HG03175 (cell line): ENCODE results near the gene CMIP.
"Not testable (repeated sequence)": the region's sequence is repeated elsewhere in the genome, so short reads cannot be mapped to it uniquely, and the experiment has no call there.

Experiments used
- ATAC-seq: cut with Tn5 transposase; IDR thresholded peaks from one replicate; pipeline ENCODE4 v1.9.1; 2021; ENCODE audit warnings: mild to moderate bottlenecking, moderate library complexity; ENCODE audit not compliant: unreplicated experiment

Gene CMIP

GRCh38 chr16:81577272-81577671, 132.7 kb downstream of the CMIP start:
- ATAC-seq: not testable (repeated sequence)

DNA sequence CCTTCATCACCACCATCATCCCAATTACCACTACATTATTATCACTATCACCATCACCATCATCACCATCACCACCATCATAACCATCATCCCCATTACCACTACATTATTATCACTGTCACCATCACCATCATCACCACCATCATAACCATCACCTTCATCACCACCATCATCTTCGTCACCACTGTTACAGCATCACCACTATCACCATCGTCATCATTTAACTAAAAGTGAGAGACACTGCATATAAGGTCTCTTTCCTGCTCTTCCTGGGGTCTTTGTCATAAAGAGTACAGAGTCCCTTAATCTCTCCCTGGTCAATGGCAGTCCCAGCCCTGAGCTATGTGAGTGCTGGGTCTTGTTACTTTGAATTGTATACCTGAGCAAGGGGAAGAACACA, 133.5 kb downstream of the CMIP start:
- no peak for ATAC-seq

- no peak for ATAC-seq
Measured at GRCh38 chr16:81578636-81579413, 134.2 kb downstream of the CMIP start.

DNA sequence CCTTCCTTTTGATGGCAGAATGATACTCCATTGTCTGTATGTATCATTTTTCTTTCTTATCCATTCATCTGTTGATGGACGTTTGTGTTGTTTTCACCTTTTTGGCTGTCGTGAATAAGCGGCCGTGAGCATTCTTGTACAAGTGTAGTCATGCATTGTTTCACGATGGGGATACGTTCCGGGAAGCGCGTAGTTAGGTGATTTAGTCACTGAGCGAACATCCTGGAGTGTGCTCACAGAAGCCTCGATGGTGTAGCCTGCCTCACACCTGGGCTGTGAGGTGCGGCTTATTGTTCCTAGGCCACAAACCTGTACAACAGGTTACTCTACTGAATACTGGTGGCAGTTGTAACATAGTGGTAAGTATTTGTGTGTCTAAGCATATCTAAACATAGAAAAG, 136.5 kb downstream of the CMIP start:
- ATAC-seq: no peak

GRCh38 chr16:81582655-81583441, 138.2 kb downstream of the CMIP start:
- ATAC-seq: no peak

GRCh38 chr16:81583893-81584631, 139.5 kb downstream of the CMIP start:
- ATAC-seq: no peak

GRCh38 chr16:81585785-81586184, 141.2 kb downstream of the CMIP start:
- no peak for ATAC-seq

- no peak for ATAC-seq
Measured at GRCh38 chr16:81586417-81586816, 141.8 kb downstream of the CMIP start.

DNA sequence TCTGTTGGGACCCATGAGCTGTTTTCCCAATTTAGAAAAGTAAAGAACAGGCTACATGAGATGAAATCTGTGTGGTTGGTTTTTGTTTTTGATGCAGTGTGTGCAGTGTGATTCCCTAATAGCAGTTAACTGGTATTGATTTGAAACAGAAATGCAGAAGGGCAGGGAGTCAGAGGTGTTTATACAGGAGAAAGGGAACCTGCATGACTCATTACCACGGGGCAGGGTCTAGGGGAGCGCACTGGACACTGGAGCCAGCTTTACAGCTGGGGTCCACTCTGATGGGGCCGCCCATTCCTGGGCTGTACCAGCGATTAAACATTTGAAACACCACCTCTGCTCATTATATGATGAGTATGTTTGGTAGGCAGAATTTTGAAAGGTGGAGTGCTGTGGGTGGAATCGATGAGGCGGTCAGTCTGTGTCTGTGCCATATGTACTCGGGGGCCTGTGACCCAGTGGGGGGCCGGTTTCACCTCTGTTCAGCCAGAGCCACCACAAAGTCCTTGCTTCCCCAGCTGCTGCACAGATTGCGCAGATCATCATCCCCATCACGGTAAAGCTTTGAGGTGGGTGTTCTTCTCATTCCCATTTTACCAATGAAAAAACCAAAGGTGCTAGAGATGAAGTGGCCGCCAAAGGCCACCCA, 142.5 kb downstream of the CMIP start:
- no peak for ATAC-seq

DNA sequence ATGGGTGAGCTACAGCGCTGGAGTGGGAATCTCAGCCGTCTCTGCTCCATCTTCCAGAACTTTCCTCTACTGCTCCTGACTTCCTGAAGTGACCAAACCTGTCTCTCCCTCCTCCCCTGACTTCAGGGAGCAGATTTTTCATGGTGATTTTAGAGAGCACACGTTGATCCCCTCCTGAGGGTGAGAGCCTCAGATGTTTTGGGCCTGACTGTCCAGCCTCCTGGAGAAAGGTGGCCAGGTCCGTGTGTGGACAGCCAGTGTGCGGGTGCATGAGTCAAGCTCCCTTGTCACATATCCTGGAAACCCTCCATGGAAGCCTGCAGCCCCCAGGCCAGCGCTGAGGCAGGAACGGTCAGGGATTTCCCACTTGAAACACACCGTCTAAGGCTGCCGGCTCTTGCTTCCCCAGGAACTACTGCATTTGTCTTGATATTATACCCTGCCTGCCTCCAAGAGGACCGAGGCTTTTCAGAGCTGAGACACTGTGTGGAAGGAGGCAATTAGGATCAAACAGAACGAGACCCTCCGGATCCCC, 143.1 kb downstream of the CMIP start:
- no peak for ATAC-seq

GRCh38 chr16:81588326-81589081, 143.9 kb downstream of the CMIP start:
- no peak for ATAC-seq

DNA sequence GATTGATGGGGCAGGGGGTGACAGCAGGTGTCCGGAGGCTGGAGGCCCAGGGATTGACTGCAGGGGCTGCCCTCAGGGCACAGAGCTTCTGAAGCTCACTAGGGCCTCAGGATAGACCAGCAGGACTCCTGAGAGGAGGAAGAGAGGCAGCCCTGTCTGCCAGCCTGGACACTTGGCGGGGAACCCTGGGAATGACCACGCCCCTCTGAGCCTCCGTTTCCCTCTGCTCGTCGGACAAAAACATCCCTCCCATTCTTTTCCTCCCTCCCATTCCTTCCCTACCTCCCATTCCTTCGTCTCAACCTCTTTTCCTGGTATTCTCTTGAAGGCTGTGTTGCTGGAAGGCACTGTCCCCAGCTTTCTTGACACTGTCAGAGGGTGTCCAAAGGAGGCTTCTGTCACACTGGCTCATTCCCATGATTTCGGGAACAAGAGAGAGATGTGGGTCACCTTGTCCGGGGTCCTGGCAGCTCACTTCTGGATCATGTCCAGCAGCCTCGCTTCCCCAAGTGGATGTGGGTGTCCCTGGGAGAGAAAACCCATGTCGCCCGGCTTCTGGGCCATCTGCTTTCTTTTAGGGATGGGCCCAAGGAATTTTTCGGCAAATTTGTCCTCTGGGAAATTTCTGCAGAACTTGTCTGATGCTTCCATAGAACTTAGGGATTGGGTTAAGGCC, 145.5 kb downstream of the CMIP start:
- ATAC-seq: no peak

GRCh38 chr16:81590714-81591544, 146.3 kb downstream of the CMIP start:
- no peak for ATAC-seq

- ATAC-seq: no peak
Measured at GRCh38 chr16:81591545-81591870, 146.9 kb downstream of the CMIP start.

DNA sequence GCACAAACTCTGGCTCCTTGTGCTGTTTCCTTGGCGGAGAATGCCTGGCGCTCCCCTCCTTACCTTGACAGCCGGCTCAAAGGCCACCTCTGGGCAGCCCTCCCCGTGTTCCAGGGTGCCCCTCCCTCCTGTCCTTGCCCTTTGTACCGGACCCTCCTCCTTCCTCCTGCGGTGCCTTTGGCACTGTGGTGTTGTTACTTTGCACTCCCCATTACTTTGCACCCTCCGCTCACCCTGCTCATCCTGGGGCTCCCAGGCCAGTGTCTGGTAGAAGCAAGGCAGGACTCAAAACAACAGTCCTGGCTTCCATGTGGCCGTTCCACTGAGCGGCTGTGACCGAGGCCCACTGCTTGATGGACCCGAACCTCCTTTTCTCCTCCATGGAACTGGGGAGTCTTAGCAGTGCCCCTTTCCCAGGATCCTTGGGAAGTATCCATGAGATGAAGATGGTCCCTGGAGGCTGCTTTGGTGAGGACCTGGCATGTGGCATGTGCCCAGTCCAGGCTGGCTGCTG, 147.8 kb downstream of the CMIP start:
- ATAC-seq: no peak

- ATAC-seq: no peak
Measured at GRCh38 chr16:81593481-81593880, 148.9 kb downstream of the CMIP start.

- no peak for ATAC-seq
Measured at GRCh38 chr16:81595629-81596292, 151.2 kb downstream of the CMIP start.

DNA sequence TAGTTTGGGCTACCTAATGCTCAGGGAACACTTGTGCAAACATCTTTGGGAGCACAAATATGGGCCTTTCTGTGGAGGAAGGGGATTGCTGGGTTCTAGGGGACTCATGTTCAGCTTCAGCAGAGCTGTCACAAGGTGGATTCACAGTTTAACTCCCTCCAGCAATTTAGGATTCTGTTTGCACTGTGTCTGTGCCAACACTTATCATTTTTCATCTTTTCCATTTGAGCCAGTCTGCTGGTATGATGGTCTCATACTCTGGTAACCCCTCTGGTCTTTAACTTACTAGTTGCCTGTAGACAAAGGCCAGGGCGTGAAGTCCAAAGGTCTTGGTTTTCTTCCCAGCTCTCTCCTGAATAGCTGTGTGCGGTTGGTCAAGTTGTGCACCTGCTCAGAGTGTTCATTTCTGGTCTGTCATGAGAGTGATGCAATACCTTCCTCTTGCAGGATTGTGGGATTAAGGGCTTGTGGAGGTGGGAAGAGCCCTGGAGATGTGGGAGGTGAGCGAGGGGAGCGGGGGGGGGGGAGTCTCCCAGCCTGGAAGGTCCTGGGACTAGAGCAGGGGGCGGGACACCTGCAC, 152.6 kb downstream of the CMIP start:
- ATAC-seq: no peak
